GM21825 (cell line): Measurements from ENCODE around the gene SPATA20.

Experiments used
- ATAC-seq: cut with Tn5 transposase; IDR thresholded peaks from one replicate; pipeline ENCODE4 v1.9.1; 2021; ENCODE audit warnings: mild to moderate bottlenecking, moderate library complexity; ENCODE audit not compliant: unreplicated experiment

SPATA20 gene

DNA sequence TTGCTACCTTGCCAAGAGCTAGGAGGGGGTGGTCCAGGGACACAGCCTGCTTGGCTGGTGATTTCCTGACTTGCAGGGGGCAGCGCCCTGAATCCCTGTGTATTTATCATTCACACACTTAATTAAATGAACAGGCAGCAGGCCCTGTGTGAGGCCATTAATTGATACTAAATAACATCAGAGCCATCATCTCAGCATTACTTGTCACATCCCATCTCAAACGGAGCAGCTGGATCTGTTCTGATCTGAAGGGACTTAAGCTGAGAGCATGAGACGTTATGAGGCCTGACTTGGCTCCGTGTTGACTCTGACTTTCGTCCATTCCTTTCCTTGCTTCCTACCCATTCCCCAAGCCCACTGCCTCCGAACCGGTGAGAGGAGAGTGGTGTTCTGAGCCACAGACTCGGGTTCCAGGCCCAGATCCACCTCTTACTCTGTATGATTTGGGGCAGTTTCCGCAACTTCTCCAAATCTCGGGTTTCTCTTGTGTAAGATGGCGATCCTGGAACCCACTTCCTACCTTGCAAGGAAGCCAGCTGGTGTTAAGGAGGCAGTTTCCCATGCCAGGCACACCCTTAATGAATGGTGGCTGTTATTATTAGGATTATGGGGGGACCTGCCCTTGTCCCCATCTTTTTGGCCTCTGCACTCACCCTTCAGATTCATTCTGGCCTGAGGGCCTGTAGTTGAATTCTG is 47.3 kb downstream of the SPATA20 start:
- no peak for ATAC-seq

DNA sequence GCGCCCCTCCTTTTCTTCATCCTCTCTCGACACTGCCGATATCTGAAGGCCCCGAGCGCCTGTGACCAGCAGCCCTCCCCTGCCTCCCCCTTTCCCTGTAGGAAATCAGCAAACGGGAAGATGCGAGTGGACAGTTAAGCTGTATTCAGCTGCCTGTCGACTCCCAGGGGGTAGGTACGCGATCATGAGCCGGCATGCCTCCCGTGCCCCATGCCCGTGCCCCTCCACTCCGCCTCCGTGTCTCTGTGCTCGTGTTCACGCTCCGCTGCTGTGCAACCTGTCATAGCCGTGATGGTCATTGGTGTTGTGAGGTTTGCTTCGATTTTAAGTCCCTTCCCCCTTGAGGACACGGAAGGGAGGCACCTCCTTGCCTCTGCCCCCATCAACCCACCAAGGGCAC is 47.9 kb downstream of the SPATA20 start:
- no peak for ATAC-seq

DNA sequence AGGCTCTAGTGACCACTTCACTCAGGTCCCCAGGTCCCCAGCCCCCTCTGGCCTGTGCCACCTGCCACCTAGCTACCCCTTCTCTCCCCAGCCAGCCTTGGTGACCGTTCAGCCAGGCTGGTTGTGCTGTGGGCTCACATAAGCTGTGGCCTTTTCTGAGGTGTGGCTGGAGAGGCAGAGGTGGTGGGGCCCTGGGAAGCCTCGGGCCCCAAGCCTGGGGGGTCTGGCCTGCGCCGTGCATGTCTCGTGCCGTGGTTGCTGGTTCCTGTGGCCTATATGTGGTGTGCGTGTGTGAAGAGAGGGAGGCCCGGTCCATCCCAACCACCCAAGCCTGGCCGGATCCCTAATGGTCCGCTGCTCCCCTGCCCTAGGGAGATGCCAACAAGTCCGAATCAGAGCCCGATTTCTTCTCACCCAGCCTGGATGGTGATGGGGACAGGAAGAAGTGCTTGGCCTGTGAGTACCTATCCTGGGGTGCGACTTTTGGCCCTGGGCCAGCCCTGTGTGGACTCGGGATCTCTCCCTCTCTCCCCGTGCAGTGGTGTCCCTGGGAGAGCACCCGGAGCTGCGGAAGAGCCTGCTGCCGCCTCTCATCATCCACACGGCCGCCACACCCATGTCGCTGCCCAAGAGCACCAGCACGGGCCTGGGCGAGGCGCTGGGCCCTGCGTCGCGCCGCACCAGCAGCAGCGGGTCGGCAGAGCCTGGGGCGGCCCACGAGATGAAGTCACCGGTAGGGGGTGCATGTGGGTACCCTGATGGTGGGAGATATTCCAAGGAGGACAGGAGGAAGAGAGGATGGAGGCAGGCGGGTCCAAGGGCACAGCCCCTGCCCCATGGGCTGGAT is 49.4 kb downstream of the SPATA20 start:
- ATAC-seq = no peak

GRCh38 chr17:50598487-50598886 is 51.5 kb downstream of the SPATA20 start:
- no peak for ATAC-seq

- no peak for ATAC-seq
These were observed 52.6 kb downstream of the SPATA20 start for GRCh38 chr17:50599606-50600005.

- ATAC-seq = no peak
These were observed 54.9 kb downstream of the SPATA20 start for GRCh38 chr17:50601823-50602375.

GRCh38 chr17:50602836-50603235 is 55.9 kb downstream of the SPATA20 start:
- no peak for ATAC-seq

DNA sequence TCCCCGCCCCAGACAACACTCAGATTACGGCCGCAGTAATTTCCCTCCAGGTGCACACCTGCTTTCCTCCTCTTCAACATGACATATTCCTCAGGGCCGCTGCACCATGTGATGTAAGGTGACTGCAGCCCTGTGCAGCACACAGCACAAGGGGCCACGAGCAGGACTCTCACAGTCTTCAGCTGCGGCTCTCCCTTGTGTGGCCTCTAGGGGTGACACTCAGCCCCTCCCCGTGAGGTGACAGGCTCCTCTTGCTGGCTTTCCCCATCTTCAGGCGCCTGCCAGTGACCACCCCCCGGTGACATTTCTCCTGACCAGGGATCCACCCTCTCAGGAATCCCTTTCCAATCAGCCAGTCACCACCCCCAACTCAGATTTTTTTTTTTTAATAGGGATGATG is 56.4 kb downstream of the SPATA20 start:
- ATAC-seq = no peak

DNA sequence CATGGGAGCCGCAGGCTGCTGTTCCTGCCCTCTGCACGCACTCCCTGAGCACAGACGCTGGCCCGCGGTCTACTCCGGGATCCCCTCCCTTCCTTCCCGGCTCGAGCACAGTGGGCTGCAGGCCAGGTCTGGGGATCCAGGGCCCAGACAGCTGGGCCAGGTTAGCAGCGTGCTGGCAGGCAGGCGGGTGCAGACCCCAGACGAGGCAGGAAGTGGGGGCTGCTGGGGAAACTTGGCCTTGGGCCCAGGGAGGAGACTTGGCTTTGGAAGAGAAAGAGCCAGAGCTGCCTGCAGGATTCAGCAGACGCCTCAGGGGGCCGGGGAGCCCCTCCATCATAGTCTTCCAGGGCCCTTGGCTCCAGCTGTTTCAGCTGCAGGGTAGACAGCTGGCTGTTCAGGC is 57.5 kb downstream of the SPATA20 start:
- ATAC-seq = no peak

- ATAC-seq = no peak
These were observed 58.5 kb downstream of the SPATA20 start for GRCh38 chr17:50605429-50605828.
